GM12878 (cell line): Measurements from ENCODE around the gene CACUL1. TPM values are rescaled to one million over a fixed set of nuclear protein-coding genes. Genes with fewer than 3 reads are reported as not detected.

Experiments used
- ATAC-seq: fragments of 200-7000 bp; cut with Tn5 transposase; 3 replicates; pipeline ENCODE4 v1.9.1; 2020; ENCODE audit warnings: mild to moderate bottlenecking, moderate library complexity
- BruUV-seq: library from RNA; stranded (reverse); fragments of 400-500 nt; replicated peaks from 2 replicates; lab custom pipeline; 2021; lab: Mats Ljungman, UMichigan
- CTCF ChIA-PET: fragments of 300-600 bp; sonication (Branson Sonifier 250); formaldehyde crosslinking; extraction: SDS; loops from one replicate; lab custom pipeline; 2021; ENCODE audit warnings: inconsistent platforms; lab: Yijun Ruan, JAX
- POLR2A ChIA-PET: fragments of 350-600 bp; formaldehyde crosslinking; extraction: SDS; loops from one replicate; lab custom pipeline; 2021; ENCODE audit warnings: inconsistent platforms; lab: Charles Lee
- RAD21 ChIA-PET: fragments of 300-600 bp; sonication (Branson Sonifier 250); formaldehyde crosslinking; loops from one replicate; lab custom pipeline; 2023; ENCODE audit warnings: antibody characterized with exemption; ENCODE audit not compliant: unreplicated experiment; lab: Charles Lee
- SMC1A ChIA-PET: fragments of 300-600 bp; sonication (Branson Sonifier 250); formaldehyde crosslinking; loops from one replicate; lab custom pipeline; 2023; ENCODE audit not compliant: unreplicated experiment, uncharacterized antibody; lab: Charles Lee
- DNase-seq: peaks from one replicate; pipeline ENCODE4 v3.0.0-alpha.2; 2011; ENCODE audit warnings: low read depth, low spot score
- FAIRE-seq: peaks from 3 replicates; lab custom pipeline; 2011; peaks lifted over from hg19 to GRCh38; lab: Jason Lieb, UNC
- H2AFZ ChIP-seq: 2 replicates; pipeline ENCODE4 v1.6.0; 2011; ENCODE audit warnings: low read depth, low read length, control low read depth; ENCODE audit not compliant: control insufficient read depth
- H3K27ac ChIP-seq: 2 replicates; pipeline ENCODE4 v1.5.1; 2011; ENCODE audit warnings: control low read depth; ENCODE audit not compliant: control insufficient read depth, insufficient read depth
- H3K27me3 ChIP-seq, 2 experiments: replicated peaks in 1 of 2; 2 replicates each; pipeline versions ENCODE4 v1.6.0 to v1.6.1; 2011; ENCODE audit warnings: low read length in 1 of 2; ENCODE audit not compliant: control insufficient read depth in 2 of 2, insufficient read depth in 2 of 2
- H3K36me3 ChIP-seq, 2 experiments: 2 replicates each; pipeline ENCODE4 v1.5.1; 2011; ENCODE audit warnings: low read length in 1 of 2; ENCODE audit not compliant: control insufficient read depth in 2 of 2, insufficient read depth in 2 of 2
- H3K4me1 ChIP-seq: 2 replicates; pipeline ENCODE4 v1.6.1; 2011; ENCODE audit warnings: mild to moderate bottlenecking, low read length, moderate library complexity, mixed read lengths; ENCODE audit not compliant: control insufficient read depth, insufficient read depth
- H3K4me2 ChIP-seq: 2 replicates; pipeline ENCODE4 v1.6.0; 2011; ENCODE audit warnings: control low read depth; ENCODE audit not compliant: control insufficient read depth, insufficient read depth
- H3K4me3 ChIP-seq: fragments of 200-600 bp; sonication (generic); 2 replicates; pipeline ENCODE4 v1.5.1; 2016
- H3K79me2 ChIP-seq: 2 replicates; pipeline ENCODE4 v1.6.0; 2011; ENCODE audit warnings: low read length; ENCODE audit not compliant: control insufficient read depth, insufficient read depth
- H3K9ac ChIP-seq: 2 replicates; pipeline ENCODE4 v1.8.0; 2011; ENCODE audit warnings: low read length, control low read depth, mixed read lengths; ENCODE audit not compliant: control insufficient read depth, insufficient read depth
- H3K9me3 ChIP-seq: replicated peaks from 3 replicates; pipeline ENCODE4 v1.5.1; 2011; ENCODE audit warnings: mild to moderate bottlenecking, low read length; ENCODE audit not compliant: control insufficient read depth, insufficient read depth
- H4K20me1 ChIP-seq: 2 replicates; pipeline ENCODE4 v1.6.0; 2011; ENCODE audit not compliant: control insufficient read depth, insufficient read depth
- CTCF ChIP-seq, 3 experiments: IDR thresholded peaks in 2 of 3; conservative IDR thresholded peaks in 1 of 3; 2 replicates each; pipeline ENCODE4 v1.5.1; 2011; ENCODE audit warnings: low read depth in 3 of 3, low read length in 3 of 3, mild to moderate bottlenecking in 3 of 3, control low read depth in 2 of 3, moderate library complexity in 2 of 3, inconsistent platforms in 1 of 3, mixed read lengths in 1 of 3; ENCODE audit not compliant: control insufficient read depth in 2 of 3, insufficient read depth in 1 of 3; ENCODE audit errors: extremely low read depth in 1 of 3
- EGR1 ChIP-seq, 2 experiments: IDR thresholded peaks; 1 replicate in 1 of 2; 2 replicates in 1 of 2; pipeline ENCODE4 v1.6.1; 2011 to 2012; ENCODE audit warnings: low read depth in 2 of 2, low read length in 2 of 2, borderline replicate concordance in 1 of 2, mild to moderate bottlenecking in 1 of 2, moderate library complexity in 1 of 2
- JUNB ChIP-seq: IDR thresholded peaks from 2 replicates; pipeline ENCODE4 v1.6.1; 2016; ENCODE audit warnings: antibody characterized with exemption, mild to moderate bottlenecking
- KLF5 ChIP-seq: fragments of 450-650 bp; IDR thresholded peaks from 2 replicates; pipeline ENCODE4 v1.6.1; 2014; ENCODE audit warnings: mild to moderate bottlenecking; ENCODE audit not compliant: partially characterized antibody
- PKNOX1 ChIP-seq: fragments of 450-650 bp; IDR thresholded peaks from 2 replicates; pipeline ENCODE4 v1.6.1; 2016; ENCODE audit warnings: mild to moderate bottlenecking
- RAD21 ChIP-seq: IDR thresholded peaks from 2 replicates; pipeline ENCODE4 v1.6.1; 2011; ENCODE audit warnings: mild to moderate bottlenecking, low read depth, low read length, moderate library complexity; ENCODE audit not compliant: insufficient read depth
- SMC3 ChIP-seq: IDR thresholded peaks from 2 replicates; pipeline ENCODE4 v1.6.1; 2011; ENCODE audit warnings: low read length, improper control_type of control experiment, borderline replicate concordance
- TCF12 ChIP-seq: IDR thresholded peaks from 2 replicates; pipeline ENCODE4 v1.6.1; 2011; ENCODE audit warnings: low read depth, mild to moderate bottlenecking, low read length
- TCF3 ChIP-seq: IDR thresholded peaks from 2 replicates; pipeline ENCODE4 v1.6.1; 2012; ENCODE audit warnings: low read depth, mild to moderate bottlenecking, low read length, borderline replicate concordance; ENCODE audit not compliant: insufficient read depth
- WGBS: methylation state at CpG from one replicate; pipeline ENCODE4 v1.1.6; 2016; ENCODE audit warnings: low lambda C conversion rate; ENCODE audit not compliant: insufficient replicate concordance, insufficient coverage; ENCODE audit errors: missing lambda C conversion rate; 5-methylcytosine and 5-hydroxymethylcytosine counted together
- in situ Hi-C: fragments of 300-500 bp; cut with MboI; formaldehyde crosslinking; loops from 9 replicates; pipeline ENCODE4 v1.14.3; 2018; ENCODE audit warnings: mixed read lengths
- intact Hi-C: fragments of 100-400 bp; cut with micrococcal nuclease; formaldehyde crosslinking; loops from one replicate; pipeline ENCODE4 v1.14.2; 2022; ENCODE audit not compliant: unreplicated experiment
- polyA plus RNA-seq, 11 experiments: library from polyadenylated mRNA; depleted of rRNA in 4 of 11; unstranded in 6 of 11; stranded (reverse) in 5 of 11; fragments of >200 nt; fragmentation: Nextera tagmentation in 4 of 11; fragmentation: Illumina TruSeq in 1 of 11; extraction: Ambion mirVana in 4 of 11; extraction: Trizol in 1 of 11; gene quantifications; 1 replicate in 1 of 11; 2 replicates in 10 of 11; pipeline versions ENCODE4 v1.2.1 to v1.2.3, GENCODE V29; 2011 to 2016; ENCODE audit warnings: inconsistent platforms in 2 of 11, missing spikeins in 2 of 11, low read depth in 1 of 11
- total RNA-seq, 4 experiments: library from RNA; depleted of rRNA in 3 of 4; stranded (reverse); fragments of >200 nt in 3 of 4; fragmentation: Illumina TruSeq in 1 of 4; extraction: Trizol in 1 of 4; gene quantifications; 2 replicates each; pipeline versions ENCODE4 v1.2.1 to v1.2.3, GENCODE V29; 2013 to 2021

The CACUL1 gene
- total and polyA plus RNA-seq, 10 of the 15 experiments (the other 5 are each of a cell fraction or from before 2014, with no cell fraction given) = 7.4 to 23.2 (median 13.0) TPM

- POLR2A ChIA-PET = interaction anchor here (0.6 to 1.0 kb wide), 2 partner anchors 77 to 152 kb away, joined by 6 to 7 read pairs; no protein-coding TSS in a partner anchor
- intact Hi-C loops (loop anchor here (1.0 kb wide), 1 partner anchor 153 kb away; no protein-coding TSS in a partner anchor), in situ Hi-C loops (no loop called here)
- ATAC-seq = peak; percentile 75
- Histone ChIP-seq H3K4me3 (no peak overlapping the region), H3K27me3 (no peaks in the 10 kb centered on the region), H3K4me2 (no peak overlapping the region), H2AFZ (no peak overlapping the region), H4K20me1 (no peaks in the 10 kb centered on the region), H3K4me1 (no peaks in the 10 kb centered on the region), H3K79me2 (no peaks in the 10 kb centered on the region), H3K36me3 (peaks cover 0 to 12% of the 10 kb centered on the region in 2 experiments; a peak in 3 of 4 replicates), H3K27ac (no peak overlapping the region), H3K9ac (no peak overlapping the region), H3K9me3 (no peaks in the 10 kb centered on the region)
- no TSS peak for BruUV-seq
- peak; percentile 80 for FAIRE-seq
- 31% methylated on average over 3 of the region's 3 CpGs for WGBS
- no peak for DNase-seq
- TF ChIP-seq EGR1 (IDR thresholded peaks at IDR 0.05; ENCODE audit: borderline replicate concordance in 1 of 2, low read depth in 2 of 2, low read length in 2 of 2) (no peak), RAD21 (peak; percentile 67), TCF12 (no peak), PKNOX1 (no peak), CTCF (IDR thresholded peaks at IDR 0.05 in 2 of 3, conservative IDR thresholded peaks at IDR 0.05 in 1 of 3; ENCODE audit: control insufficient read depth in 2 of 3, extremely low read depth in 1 of 3, insufficient read depth in 1 of 3, low read depth in 3 of 3, low read length in 3 of 3) (peak; percentile 64 to 76 (median 66)), SMC3 (peak; percentile 50; the same call in 1 of the 2 replicates), KLF5 (no peak), JUNB (no peak), TCF3 (no peak)
- SMC1A ChIA-PET = interaction anchor here (0.6 to 3.4 kb wide), 14 partner anchors 11 to 477 kb away, joined by 3 to 55 read pairs (median 4); partner anchors contain the start of gene CACUL1
- CTCF ChIA-PET = interaction anchor here (0.6 to 7.5 kb wide), 34 partner anchors 9 to 591 kb away, joined by 3 to 72 read pairs (median 4); partner anchors contain the start of gene CACUL1
- RAD21 ChIA-PET = interaction anchor here (0.6 to 3.6 kb wide), 9 partner anchors 13 to 288 kb away, joined by 3 to 49 read pairs (median 3); partner anchors contain the start of gene CACUL1
Observed at GRCh38 chr10:118720685-118721538, 33.9 kb downstream of the CACUL1 start.
